Measurements from ENCODE around the gene ITPR3.
"Not testable (repeated sequence)": the region's sequence is repeated elsewhere in the genome, so short reads cannot be mapped to it uniquely, and the experiment has no call there.

The ITPR3 gene

DNA sequence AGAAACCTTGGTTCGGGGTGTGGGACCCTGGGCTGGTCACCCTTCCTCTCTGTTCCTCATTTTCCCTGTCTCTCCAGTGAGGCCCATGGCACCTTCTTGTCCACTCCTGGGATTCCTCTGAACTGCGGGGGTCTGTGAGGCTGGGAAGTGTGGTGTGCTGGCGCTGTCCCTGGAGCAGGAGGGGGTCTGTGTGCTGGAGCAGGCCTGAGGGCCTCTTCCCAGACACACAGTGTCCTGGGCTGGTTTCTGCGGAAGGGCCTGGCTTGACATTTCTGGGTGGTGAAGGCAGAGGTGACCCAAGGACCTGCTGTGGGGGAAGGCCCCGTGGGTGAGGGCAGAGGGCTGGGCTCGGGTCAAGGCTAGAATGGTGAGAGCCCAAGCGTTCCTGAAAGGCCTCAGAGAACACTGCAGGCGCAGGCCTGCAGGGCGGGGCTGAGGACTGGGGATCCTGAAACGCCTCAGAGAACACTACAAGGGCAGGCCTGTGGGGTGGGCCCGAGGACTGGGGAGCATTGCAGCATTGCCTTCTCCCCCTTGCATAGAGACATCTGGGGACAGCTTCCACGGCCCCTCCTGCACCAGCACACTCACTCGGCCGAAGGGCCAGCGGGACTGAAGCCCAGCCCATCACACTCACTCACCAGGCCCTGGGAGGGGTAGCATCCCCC, 30.5 kb upstream of the ITPR3 start:
- DNase-seq (ENCODE audit: low read depth) = no peak
- TF ChIP-seq, protein P1, sequence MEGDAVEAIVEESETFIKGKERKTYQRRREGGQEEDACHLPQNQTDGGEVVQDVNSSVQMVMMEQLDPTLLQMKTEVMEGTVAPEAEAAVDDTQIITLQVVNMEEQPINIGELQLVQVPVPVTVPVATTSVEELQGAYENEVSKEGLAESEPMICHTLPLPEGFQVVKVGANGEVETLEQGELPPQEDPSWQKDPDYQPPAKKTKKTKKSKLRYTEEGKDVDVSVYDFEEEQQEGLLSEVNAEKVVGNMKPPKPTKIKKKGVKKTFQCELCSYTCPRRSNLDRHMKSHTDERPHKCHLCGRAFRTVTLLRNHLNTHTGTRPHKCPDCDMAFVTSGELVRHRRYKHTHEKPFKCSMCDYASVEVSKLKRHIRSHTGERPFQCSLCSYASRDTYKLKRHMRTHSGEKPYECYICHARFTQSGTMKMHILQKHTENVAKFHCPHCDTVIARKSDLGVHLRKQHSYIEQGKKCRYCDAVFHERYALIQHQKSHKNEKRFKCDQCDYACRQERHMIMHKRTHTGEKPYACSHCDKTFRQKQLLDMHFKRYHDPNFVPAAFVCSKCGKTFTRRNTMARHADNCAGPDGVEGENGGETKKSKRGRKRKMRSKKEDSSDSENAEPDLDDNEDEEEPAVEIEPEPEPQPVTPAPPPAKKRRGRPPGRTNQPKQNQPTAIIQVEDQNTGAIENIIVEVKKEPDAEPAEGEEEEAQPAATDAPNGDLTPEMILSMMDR (IDR thresholded peaks at IDR 0.05; ENCODE audit: control insufficient read depth, extremely low read depth, insufficient read depth) = no peak
- no peak overlapping the region for H3K4me3 ChIP-seq (ENCODE audit: low read depth, low read length)

DNA sequence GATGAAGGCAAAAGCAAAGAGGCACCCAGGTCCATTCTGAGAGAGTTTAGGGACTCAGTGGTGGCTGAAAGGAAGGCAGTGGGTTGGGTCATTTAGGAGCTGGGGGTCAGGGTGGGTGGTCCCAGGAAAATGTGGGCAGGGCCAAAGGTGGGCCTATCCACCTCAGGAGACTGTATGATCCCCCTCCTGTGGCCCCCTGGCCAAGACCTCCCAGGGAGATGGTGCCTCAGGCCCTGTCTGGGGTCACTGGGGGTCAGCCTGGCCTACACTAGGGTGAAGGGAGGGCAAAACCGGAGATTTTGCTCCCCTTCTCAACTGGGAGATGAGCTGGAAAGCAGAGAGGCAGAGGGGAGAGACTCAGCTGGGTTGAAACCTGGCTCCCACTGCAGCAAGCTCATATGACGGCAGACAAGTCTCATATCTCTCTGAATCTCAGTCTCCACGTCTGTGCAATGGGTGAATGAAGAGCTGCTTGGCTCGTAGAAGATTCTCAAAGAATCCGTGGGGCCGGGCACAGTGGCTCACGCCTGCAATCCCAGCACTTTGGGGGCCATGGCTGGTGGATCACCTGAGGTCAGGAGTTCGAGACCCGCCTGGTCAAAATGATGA, 29.6 kb upstream of the ITPR3 start:
- TF ChIP-seq, protein P1 (IDR thresholded peaks at IDR 0.05; ENCODE audit: control insufficient read depth, extremely low read depth, insufficient read depth) = no peak
- H3K4me3 ChIP-seq (ENCODE audit: low read depth, low read length) = no peak overlapping the region
- DNase-seq (ENCODE audit: low read depth) = no peak

DNA sequence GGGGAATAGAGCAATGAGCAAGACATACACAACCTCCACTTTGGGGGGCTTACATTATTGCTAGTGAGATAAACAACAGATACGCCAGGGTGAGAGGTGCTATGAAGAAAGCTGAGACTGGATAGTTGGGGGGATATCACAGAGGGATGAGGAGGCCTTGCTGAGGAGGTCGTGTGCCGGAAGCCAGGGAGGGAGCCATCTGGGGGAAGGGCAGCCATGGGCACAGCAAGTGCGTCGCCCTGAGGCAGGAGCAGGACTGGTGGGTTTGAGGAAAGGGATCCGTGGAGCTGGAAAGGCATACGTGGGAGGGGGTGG, 28.9 kb upstream of the ITPR3 start:
- DNase-seq (ENCODE audit: low read depth) = no peak
- TF ChIP-seq, protein P1 (IDR thresholded peaks at IDR 0.05; ENCODE audit: control insufficient read depth, extremely low read depth, insufficient read depth) = no peak
- H3K4me3 ChIP-seq (ENCODE audit: low read depth, low read length) = no peak overlapping the region

DNA sequence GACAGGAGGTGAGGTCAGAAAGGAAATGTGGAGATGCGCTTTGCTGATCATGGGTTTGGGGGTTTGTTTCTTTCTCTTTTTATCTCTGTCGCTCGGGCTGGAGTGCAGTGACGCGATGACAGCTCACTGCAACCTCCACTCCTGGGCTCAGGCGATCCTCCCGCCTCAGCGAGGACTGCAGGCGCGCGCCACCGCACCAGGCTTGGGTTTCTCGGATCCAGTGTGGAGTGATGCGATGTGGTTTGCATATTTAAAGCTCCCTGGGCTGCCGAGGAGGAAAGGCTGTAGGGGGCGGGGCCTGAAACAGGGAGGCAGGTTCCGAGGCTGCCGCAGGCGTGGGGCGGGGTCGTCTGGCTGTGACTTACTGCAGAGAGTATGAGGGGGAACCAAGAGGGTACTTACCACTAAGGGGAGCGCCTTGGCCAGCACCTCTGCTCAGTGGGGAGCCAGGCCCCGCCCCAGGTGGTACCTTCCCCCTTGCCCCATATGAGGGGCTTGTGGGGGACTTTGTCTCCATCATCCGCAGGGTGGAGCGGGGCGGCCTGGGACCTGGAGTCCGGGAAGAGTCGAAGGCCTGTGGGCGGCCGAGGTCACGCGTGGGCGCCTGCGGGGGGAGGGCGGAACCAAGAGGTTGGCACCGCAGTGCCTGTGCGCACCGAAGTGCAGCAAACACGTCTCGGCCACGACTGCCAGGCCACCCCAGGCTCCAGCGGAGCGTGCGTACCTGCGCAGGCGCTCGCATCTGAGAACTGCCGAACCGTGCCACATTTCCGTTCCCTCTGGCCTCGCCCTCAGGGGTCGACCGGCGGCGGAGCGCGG, 28.3 kb upstream of the ITPR3 start:
- no peak for DNase-seq (ENCODE audit: low read depth)

DNA sequence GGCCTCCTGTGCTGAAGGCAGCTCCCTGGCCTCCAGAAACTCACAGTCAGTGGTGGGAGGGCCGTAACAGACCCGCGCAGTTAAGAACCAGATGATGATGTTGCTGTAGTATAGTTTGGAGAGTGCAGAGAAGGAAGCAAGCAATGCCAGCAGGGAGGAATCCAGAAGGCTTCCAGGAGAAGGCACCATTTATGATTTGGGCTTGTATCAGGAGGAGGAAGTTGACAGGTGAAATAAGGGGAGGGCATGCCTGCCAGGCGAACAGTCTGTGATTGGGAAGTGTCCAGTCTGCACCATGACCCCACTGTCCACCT, 27.8 kb upstream of the ITPR3 start:
- no peak overlapping the region for H3K4me3 ChIP-seq (ENCODE audit: low read depth, low read length)
- TF ChIP-seq, protein P1 (IDR thresholded peaks at IDR 0.05; ENCODE audit: control insufficient read depth, extremely low read depth, insufficient read depth) = no peak
- DNase-seq (ENCODE audit: low read depth) = no peak

More for the DNA sequence above, 28.3 kb upstream of the ITPR3 start:
- TF ChIP-seq, protein P1 (IDR thresholded peaks at IDR 0.05; ENCODE audit: control insufficient read depth, extremely low read depth, insufficient read depth) = no peak
- H3K4me3 ChIP-seq (ENCODE audit: low read depth, low read length) = no peak overlapping the region

DNA sequence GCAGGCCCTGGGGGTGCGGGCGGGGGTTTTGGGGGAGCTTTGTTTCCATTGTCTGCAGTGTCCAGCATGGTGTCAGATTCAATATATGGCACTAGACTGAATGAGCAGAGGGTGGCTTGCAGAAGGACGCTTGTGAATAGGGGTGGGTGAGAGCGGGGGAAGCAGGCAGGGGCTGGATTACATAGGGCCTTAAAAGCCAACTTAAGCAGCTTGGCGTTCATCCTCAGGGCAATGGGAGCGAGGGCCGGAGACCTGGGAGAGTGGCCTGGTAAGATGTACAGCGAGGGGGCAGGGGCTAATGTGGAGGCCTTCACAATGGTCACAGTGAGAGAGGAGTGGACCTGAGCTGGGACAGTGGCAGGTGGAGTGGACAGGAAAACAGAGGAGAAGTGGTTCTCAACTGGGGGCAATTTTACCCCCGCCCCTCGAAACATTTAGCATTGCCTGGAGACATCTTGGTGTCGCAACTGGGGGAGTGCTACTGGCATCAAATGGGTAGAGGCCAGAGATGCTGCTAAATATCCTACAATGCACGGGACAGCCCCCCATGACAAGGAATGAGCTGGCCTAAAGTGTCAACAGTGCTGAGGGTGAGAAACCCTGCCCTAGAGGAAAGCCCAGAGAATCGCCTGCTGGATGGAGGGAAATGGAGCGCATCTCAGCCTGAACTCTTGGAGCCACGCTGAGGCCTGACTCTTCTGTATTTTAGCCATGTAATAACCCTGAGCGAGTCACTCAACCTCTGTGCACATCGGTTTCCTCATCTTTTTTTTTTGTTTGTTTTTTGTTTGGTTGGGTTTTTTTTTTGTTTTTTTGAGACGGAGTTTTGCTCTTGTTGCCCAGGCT, 25.9 kb upstream of the ITPR3 start:
- no peak overlapping the region for H3K4me3 ChIP-seq (ENCODE audit: low read depth, low read length)
- TF ChIP-seq, protein P1 (IDR thresholded peaks at IDR 0.05; ENCODE audit: control insufficient read depth, extremely low read depth, insufficient read depth) = no peak
- no peak for DNase-seq (ENCODE audit: low read depth)

DNA sequence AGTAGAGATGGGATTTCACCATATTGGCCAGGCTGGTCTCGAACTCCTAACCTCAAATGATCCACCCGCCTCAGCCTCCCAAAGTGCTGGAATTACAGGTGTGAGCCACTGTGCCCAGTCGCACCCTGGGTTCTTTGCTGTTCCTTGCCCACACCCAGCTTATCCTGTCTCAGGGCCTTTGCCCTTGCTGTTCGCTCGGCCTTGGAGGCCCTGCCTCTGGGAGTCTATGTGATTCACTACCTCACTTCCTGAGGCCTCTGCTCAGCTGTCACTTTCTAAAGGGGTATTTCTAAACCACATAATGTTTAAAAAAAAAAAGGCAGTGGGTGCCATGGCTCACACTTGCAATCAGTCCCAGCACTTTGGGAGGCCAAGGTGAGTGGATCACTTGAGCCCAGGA, 24.2 kb upstream of the ITPR3 start:
- H3K4me3 ChIP-seq (ENCODE audit: low read depth, low read length); DNase-seq (ENCODE audit: low read depth): not testable (repeated sequence)
